ENCODE results near the gene CLDN10.

CLDN10 gene

DNA sequence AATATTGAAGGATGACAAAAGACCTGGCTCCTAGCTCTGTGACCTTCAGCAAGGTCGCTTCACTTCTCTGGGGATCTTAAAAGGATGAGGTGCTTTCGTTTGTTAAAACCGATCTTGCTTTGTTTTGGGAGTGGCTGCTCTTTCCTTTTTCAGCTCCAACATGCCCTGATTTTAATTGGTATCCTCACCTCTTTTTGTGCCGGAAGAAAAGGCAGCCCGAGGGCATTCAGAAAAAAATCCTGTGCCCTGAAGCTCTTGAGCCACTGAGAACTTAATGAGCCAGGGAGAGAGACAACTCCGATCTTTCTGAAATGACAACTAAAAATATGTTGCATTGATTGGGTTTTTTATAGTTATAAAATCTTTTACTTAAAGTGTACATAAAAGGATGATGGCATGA lies 19.4 kb downstream of the CLDN10 start:
- TF ChIP-seq CEBPB (IDR thresholded peaks at IDR 0.05) = no peak
- TF ChIP-seq CREB1 (IDR thresholded peaks at IDR 0.05; ENCODE audit: low read depth) = no peak
- TF ChIP-seq, protein P1, sequence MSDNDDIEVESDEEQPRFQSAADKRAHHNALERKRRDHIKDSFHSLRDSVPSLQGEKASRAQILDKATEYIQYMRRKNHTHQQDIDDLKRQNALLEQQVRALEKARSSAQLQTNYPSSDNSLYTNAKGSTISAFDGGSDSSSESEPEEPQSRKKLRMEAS (IDR thresholded peaks at IDR 0.05) = no peak
- no peak for TF ChIP-seq RAD21 (IDR thresholded peaks at IDR 0.05; ENCODE audit: low read depth)
- no peak for TF ChIP-seq NFIC (IDR thresholded peaks at IDR 0.05)
- no peak for TF ChIP-seq EGR1 (IDR thresholded peaks at IDR 0.05)
- no peak for TF ChIP-seq TAF1 (IDR thresholded peaks at IDR 0.05; ENCODE audit: low read depth)
- TF ChIP-seq, protein P2, sequence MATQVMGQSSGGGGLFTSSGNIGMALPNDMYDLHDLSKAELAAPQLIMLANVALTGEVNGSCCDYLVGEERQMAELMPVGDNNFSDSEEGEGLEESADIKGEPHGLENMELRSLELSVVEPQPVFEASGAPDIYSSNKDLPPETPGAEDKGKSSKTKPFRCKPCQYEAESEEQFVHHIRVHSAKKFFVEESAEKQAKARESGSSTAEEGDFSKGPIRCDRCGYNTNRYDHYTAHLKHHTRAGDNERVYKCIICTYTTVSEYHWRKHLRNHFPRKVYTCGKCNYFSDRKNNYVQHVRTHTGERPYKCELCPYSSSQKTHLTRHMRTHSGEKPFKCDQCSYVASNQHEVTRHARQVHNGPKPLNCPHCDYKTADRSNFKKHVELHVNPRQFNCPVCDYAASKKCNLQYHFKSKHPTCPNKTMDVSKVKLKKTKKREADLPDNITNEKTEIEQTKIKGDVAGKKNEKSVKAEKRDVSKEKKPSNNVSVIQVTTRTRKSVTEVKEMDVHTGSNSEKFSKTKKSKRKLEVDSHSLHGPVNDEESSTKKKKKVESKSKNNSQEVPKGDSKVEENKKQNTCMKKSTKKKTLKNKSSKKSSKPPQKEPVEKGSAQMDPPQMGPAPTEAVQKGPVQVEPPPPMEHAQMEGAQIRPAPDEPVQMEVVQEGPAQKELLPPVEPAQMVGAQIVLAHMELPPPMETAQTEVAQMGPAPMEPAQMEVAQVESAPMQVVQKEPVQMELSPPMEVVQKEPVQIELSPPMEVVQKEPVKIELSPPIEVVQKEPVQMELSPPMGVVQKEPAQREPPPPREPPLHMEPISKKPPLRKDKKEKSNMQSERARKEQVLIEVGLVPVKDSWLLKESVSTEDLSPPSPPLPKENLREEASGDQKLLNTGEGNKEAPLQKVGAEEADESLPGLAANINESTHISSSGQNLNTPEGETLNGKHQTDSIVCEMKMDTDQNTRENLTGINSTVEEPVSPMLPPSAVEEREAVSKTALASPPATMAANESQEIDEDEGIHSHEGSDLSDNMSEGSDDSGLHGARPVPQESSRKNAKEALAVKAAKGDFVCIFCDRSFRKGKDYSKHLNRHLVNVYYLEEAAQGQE (IDR thresholded peaks at IDR 0.05; ENCODE audit: low read depth) = no peak
- TF ChIP-seq, protein P3, sequence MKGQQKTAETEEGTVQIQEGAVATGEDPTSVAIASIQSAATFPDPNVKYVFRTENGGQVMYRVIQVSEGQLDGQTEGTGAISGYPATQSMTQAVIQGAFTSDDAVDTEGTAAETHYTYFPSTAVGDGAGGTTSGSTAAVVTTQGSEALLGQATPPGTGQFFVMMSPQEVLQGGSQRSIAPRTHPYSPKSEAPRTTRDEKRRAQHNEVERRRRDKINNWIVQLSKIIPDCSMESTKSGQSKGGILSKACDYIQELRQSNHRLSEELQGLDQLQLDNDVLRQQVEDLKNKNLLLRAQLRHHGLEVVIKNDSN (IDR thresholded peaks at IDR 0.05) = no peak
- TF ChIP-seq ZBTB7A (IDR thresholded peaks at IDR 0.05; ENCODE audit: low read depth) = no peak

DNA sequence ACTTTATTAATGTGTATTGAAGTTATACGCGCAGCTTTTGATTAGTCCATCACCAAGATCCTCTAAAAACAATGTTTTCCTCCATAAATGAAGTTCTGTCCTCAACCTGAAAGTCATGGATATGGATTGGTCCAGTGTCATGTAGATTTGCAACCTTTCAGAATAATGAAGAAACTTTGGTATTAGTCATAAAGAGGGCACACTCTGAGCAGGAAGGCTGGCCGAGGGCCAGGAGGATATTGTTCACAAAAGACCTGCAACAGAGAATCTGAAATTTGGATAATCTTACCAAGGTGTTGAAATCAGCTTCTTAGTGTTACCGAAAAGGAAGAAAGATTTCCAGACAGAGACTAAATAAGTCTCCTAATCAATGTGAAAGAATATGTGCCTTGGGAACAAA lies 20.7 kb downstream of the CLDN10 start:
- TF ChIP-seq, protein P3 (IDR thresholded peaks at IDR 0.05) = no peak
- TF ChIP-seq, protein P1 (IDR thresholded peaks at IDR 0.05) = no peak
- TF ChIP-seq TCF12 (IDR thresholded peaks at IDR 0.05; ENCODE audit: low read depth) (no peak), FOXM1 (IDR thresholded peaks at IDR 0.05; ENCODE audit: borderline replicate concordance, low read depth) (no peak), TEAD4 (IDR thresholded peaks at IDR 0.05) (no peak), RAD21 (IDR thresholded peaks at IDR 0.05; ENCODE audit: low read depth) (no peak), EP300 (IDR thresholded peaks at IDR 0.05; ENCODE audit: borderline replicate concordance) (no peak), EGR1 (IDR thresholded peaks at IDR 0.05) (no peak), ZBTB7A (IDR thresholded peaks at IDR 0.05; ENCODE audit: low read depth) (no peak), YY1 (IDR thresholded peaks at IDR 0.05; ENCODE audit: low read depth) (no peak), CREB1 (IDR thresholded peaks at IDR 0.05; ENCODE audit: low read depth) (no peak)

DNA sequence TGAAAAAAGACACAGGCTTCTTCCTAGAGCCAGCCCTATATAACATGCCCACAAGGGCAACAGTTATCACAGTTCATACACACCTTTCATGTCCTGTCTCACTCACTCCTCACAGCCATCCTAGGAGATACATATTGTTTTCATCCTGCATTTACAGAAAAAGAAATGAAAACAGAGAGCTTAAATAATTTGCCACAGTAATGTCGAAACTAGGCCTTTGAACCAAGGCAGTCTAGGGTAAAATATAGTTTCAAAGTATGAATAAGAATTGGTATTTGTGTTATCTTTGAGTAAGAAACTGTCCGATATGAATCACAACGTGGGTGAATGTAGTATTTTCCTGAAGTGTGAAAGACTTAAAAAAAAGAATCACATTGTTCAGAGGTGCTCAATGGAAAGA lies 26.8 kb downstream of the CLDN10 start:
- TF ChIP-seq FOXM1 (IDR thresholded peaks at IDR 0.05; ENCODE audit: borderline replicate concordance, low read depth) (no peak), YY1 (IDR thresholded peaks at IDR 0.05; ENCODE audit: low read depth) (no peak), NFIC (IDR thresholded peaks at IDR 0.05) (no peak), EGR1 (IDR thresholded peaks at IDR 0.05) (no peak), TEAD4 (IDR thresholded peaks at IDR 0.05) (no peak), RAD21 (IDR thresholded peaks at IDR 0.05; ENCODE audit: low read depth) (no peak)

DNA sequence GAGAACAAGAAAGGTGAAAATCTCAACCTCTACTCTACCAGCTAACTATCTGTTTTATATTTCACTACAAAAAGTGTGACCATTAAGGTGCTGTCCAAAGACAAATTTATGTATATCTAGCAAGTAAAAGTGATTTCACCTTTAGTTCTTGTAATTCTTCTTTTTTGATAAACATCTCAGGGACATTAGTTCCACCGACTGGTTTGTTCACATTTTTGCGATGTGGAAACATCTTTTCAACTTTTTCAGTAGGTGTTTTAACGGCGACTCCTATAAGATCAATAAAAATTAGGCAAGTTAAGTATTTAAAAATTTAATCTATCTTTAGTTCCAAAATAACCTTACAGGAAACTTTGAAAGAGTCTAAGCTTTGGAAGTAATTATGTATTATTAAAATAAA lies 33.3 kb downstream of the CLDN10 start:
- TF ChIP-seq TAF1 (IDR thresholded peaks at IDR 0.05; ENCODE audit: low read depth) = no peak
- TF ChIP-seq CREB1 (IDR thresholded peaks at IDR 0.05; ENCODE audit: low read depth) = no peak
- TF ChIP-seq TEAD4 (IDR thresholded peaks at IDR 0.05) = no peak
- no peak for TF ChIP-seq CEBPB (IDR thresholded peaks at IDR 0.05)
- no peak for TF ChIP-seq EGR1 (IDR thresholded peaks at IDR 0.05)
- TF ChIP-seq, protein P1 (IDR thresholded peaks at IDR 0.05) = no peak
- TF ChIP-seq, protein P2 (IDR thresholded peaks at IDR 0.05; ENCODE audit: low read depth) = no peak
- no peak for TF ChIP-seq RAD21 (IDR thresholded peaks at IDR 0.05; ENCODE audit: low read depth)
- TF ChIP-seq EP300 (IDR thresholded peaks at IDR 0.05; ENCODE audit: borderline replicate concordance) = no peak
- TF ChIP-seq TCF12 (IDR thresholded peaks at IDR 0.05; ENCODE audit: low read depth) = no peak
- TF ChIP-seq NFIC (IDR thresholded peaks at IDR 0.05) = no peak
- TF ChIP-seq YY1 (IDR thresholded peaks at IDR 0.05; ENCODE audit: low read depth) = no peak
- TF ChIP-seq ZBTB7A (IDR thresholded peaks at IDR 0.05; ENCODE audit: low read depth) = no peak
- no peak for TF ChIP-seq FOXM1 (IDR thresholded peaks at IDR 0.05; ENCODE audit: borderline replicate concordance, low read depth)
- TF ChIP-seq, protein P3 (IDR thresholded peaks at IDR 0.05) = no peak

DNA sequence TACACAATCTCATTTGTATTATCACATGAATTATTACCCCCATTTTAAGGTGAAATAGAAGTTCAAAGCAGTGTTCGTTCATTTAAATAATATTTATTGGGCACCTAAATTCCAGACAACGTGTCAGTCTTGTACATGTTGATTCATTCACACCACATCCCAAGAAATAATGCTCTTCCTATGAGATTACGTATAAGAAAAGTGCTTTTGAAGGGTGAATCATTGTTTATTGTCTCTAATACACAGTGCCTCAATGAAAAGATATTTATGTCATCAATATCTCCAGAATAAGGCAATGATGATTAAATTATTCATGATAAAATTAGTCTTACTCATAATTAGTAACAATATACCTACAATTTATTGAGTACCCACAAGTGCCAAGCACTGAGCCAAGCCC lies 35.6 kb downstream of the CLDN10 start:
- TF ChIP-seq, protein P2 (IDR thresholded peaks at IDR 0.05; ENCODE audit: low read depth) = no peak
- TF ChIP-seq CREB1 (IDR thresholded peaks at IDR 0.05; ENCODE audit: low read depth) (no peak), TAF1 (IDR thresholded peaks at IDR 0.05; ENCODE audit: low read depth) (no peak), FOXM1 (IDR thresholded peaks at IDR 0.05; ENCODE audit: borderline replicate concordance, low read depth) (no peak), EP300 (IDR thresholded peaks at IDR 0.05; ENCODE audit: borderline replicate concordance) (no peak), RAD21 (IDR thresholded peaks at IDR 0.05; ENCODE audit: low read depth) (no peak), TCF12 (IDR thresholded peaks at IDR 0.05; ENCODE audit: low read depth) (no peak), EGR1 (IDR thresholded peaks at IDR 0.05) (no peak), ZBTB7A (IDR thresholded peaks at IDR 0.05; ENCODE audit: low read depth) (no peak), NFIC (IDR thresholded peaks at IDR 0.05) (no peak), CEBPB (IDR thresholded peaks at IDR 0.05) (no peak), YY1 (IDR thresholded peaks at IDR 0.05; ENCODE audit: low read depth) (no peak), TEAD4 (IDR thresholded peaks at IDR 0.05) (no peak)
- TF ChIP-seq, protein P3 (IDR thresholded peaks at IDR 0.05) = no peak
- TF ChIP-seq, protein P1 (IDR thresholded peaks at IDR 0.05) = no peak

Data from Ishikawa (cell line).